HCT116 (cell line): Measurements from ENCODE around the gene RBP5.

Experiments used
- CTCF ChIP-seq, 3 experiments: fragments of 200-600 bp in 1 of 3; sonication (generic) in 1 of 3; IDR thresholded peaks in 2 of 3; conservative IDR thresholded peaks in 1 of 3; 2 replicates each; pipeline ENCODE4 v1.5.1; 2012 to 2017; ENCODE audit warnings: low read depth in 2 of 3, low read length in 2 of 3, antibody characterized with exemption in 1 of 3, borderline replicate concordance in 1 of 3, control low read depth in 1 of 3, mild to moderate bottlenecking in 1 of 3, mixed read lengths in 1 of 3, mixed run types in 1 of 3, moderate library complexity in 1 of 3; ENCODE audit not compliant: insufficient read depth in 1 of 3
- ELF1 ChIP-seq: IDR thresholded peaks from 2 replicates; pipeline ENCODE4 v1.6.1; 2012; ENCODE audit warnings: low read depth, borderline replicate concordance
- YY1 ChIP-seq: IDR thresholded peaks from 2 replicates; pipeline ENCODE4 v1.6.1; 2011; ENCODE audit warnings: low read length, low read depth, moderate library complexity, mild to moderate bottlenecking; ENCODE audit not compliant: insufficient replicate concordance; ENCODE audit errors: extremely low read depth

- no peak for TF ChIP-seq CTCF (IDR thresholded peaks at IDR 0.05 in 2 of 3, conservative IDR thresholded peaks at IDR 0.05 in 1 of 3; ENCODE audit: borderline replicate concordance in 1 of 3, insufficient read depth in 1 of 3, low read depth in 2 of 3, low read length in 2 of 3)
- TF ChIP-seq ELF1, result no peak
- no peak for TF ChIP-seq YY1
These were observed 21.1 kb downstream of the RBP5 start for GRCh38 chr12:7107636-7108002.
